Karpas-422 (cell line): ENCODE measurements around the gene SYNJ2. TPM values are rescaled to one million over a fixed set of nuclear protein-coding genes. Genes with fewer than 3 reads are reported as not detected.
"Not testable (repeated sequence)": the region's sequence is repeated elsewhere in the genome, so short reads cannot be mapped to it uniquely, and the experiment has no call there.

Experiments used
- DNase-seq: peaks from one replicate; pipeline ENCODE4 v3.0.0-alpha.2; 2015
- H2AFZ ChIP-seq: fragments of 200-600 bp; sonication (generic); 2 replicates; pipeline ENCODE4 v1.6.1; 2014; ENCODE audit warnings: antibody characterized with exemption, low read length, mixed read lengths
- H3K27ac ChIP-seq: fragments of 200-600 bp; sonication (generic); 2 replicates; pipeline ENCODE4 v1.5.1; 2014; ENCODE audit warnings: mild to moderate bottlenecking, low read length, moderate library complexity
- H3K27me3 ChIP-seq: fragments of 200-600 bp; sonication (generic); 2 replicates; pipeline ENCODE4 v1.6.1; 2014; ENCODE audit warnings: low read length, mixed read lengths
- H3K36me3 ChIP-seq: fragments of 200-600 bp; sonication (generic); 2 replicates; pipeline ENCODE4 v1.6.1; 2014; ENCODE audit warnings: low read length, mixed read lengths; ENCODE audit not compliant: insufficient read depth
- H3K4me1 ChIP-seq: fragments of 200-600 bp; sonication (generic); 2 replicates; pipeline ENCODE4 v1.6.1; 2014; ENCODE audit warnings: mild to moderate bottlenecking, low read length, mixed read lengths
- H3K4me2 ChIP-seq: fragments of 200-600 bp; sonication (generic); 2 replicates; pipeline ENCODE4 v1.6.1; 2014; ENCODE audit warnings: low read length, low read depth, mild to moderate bottlenecking; ENCODE audit not compliant: poor library complexity, severe bottlenecking
- H3K4me3 ChIP-seq: fragments of 200-600 bp; sonication (generic); 2 replicates; pipeline ENCODE4 v1.5.1; 2014; ENCODE audit warnings: mild to moderate bottlenecking, antibody characterized with exemption, low read length, mixed read lengths
- H3K79me2 ChIP-seq: fragments of 200-600 bp; sonication (generic); 2 replicates; pipeline ENCODE4 v1.6.1; 2014; ENCODE audit warnings: mild to moderate bottlenecking, low read length, mixed read lengths
- H3K9ac ChIP-seq: fragments of 200-600 bp; sonication (generic); 2 replicates; pipeline ENCODE4 v1.6.0; 2014; ENCODE audit warnings: low read length
- H3K9me2 ChIP-seq: fragments of 200-600 bp; sonication (generic), shearing (Covaris generic); replicated peaks from 2 replicates; pipeline ENCODE4 v1.6.0; 2014; ENCODE audit warnings: mild to moderate bottlenecking, low read length, moderate library complexity; ENCODE audit not compliant: insufficient read depth
- H3K9me3 ChIP-seq: fragments of 300-700, 200-600 bp; sonication (generic); 2 replicates; pipeline ENCODE4 v1.6.1; 2014; ENCODE audit warnings: low read length, mixed read lengths
- H4K20me1 ChIP-seq: fragments of 200-600 bp; sonication (generic); 2 replicates; pipeline ENCODE4 v1.6.1; 2014; ENCODE audit warnings: mild to moderate bottlenecking, antibody characterized with exemption, low read length, low read depth; ENCODE audit not compliant: insufficient read depth
- total RNA-seq: library from RNA; depleted of rRNA; stranded (reverse); fragments of >200 nt; shearing (Covaris generic); gene quantifications from 2 replicates; pipeline ENCODE4 v1.2.3, GENCODE V29; 2014; ENCODE audit warnings: low replicate concordance; rRNA removed

Gene SYNJ2, protein sequence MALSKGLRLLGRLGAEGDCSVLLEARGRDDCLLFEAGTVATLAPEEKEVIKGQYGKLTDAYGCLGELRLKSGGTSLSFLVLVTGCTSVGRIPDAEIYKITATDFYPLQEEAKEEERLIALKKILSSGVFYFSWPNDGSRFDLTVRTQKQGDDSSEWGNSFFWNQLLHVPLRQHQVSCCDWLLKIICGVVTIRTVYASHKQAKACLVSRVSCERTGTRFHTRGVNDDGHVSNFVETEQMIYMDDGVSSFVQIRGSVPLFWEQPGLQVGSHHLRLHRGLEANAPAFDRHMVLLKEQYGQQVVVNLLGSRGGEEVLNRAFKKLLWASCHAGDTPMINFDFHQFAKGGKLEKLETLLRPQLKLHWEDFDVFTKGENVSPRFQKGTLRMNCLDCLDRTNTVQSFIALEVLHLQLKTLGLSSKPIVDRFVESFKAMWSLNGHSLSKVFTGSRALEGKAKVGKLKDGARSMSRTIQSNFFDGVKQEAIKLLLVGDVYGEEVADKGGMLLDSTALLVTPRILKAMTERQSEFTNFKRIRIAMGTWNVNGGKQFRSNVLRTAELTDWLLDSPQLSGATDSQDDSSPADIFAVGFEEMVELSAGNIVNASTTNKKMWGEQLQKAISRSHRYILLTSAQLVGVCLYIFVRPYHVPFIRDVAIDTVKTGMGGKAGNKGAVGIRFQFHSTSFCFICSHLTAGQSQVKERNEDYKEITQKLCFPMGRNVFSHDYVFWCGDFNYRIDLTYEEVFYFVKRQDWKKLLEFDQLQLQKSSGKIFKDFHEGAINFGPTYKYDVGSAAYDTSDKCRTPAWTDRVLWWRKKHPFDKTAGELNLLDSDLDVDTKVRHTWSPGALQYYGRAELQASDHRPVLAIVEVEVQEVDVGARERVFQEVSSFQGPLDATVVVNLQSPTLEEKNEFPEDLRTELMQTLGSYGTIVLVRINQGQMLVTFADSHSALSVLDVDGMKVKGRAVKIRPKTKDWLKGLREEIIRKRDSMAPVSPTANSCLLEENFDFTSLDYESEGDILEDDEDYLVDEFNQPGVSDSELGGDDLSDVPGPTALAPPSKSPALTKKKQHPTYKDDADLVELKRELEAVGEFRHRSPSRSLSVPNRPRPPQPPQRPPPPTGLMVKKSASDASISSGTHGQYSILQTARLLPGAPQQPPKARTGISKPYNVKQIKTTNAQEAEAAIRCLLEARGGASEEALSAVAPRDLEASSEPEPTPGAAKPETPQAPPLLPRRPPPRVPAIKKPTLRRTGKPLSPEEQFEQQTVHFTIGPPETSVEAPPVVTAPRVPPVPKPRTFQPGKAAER (N-terminal part only)
- total RNA-seq = 0.04 TPM in 1 of 2 replicates, not detected in the other

DNA sequence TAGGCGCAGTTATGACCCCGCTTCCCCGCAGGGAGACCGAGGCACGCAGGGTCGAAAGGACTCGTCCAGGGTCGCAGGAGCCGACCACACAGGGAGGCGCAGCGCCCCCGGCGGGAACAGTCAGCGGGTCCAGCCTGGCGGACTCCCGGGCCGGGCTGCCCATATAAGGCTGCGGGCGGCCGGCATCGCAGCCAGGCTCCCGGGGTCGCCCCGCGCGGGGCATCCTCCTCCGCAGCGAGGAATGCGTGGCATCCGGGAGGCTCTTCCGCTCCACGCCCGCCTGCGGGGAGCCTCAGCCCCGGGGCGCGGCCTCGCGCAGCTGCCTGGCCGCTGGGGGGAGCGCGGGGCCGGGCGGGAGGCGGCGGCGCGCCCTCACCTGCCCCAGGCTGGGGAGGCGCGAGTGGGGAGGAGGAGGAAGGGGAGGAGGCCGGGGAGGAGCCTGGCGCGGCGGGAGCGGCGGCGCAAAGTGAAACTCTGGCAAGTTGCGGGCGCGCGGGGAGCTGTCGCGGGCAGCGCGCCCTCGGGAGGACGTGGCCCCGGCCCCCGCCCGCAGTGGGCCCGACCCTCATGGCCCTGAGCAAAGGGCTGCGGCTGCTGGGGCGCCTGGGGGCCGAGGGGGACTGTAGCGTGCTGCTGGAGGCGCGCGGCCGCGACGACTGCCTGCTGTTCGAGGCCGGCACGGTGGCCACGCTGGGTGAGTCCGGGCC lies at the start of gene SYNJ2:
Gene SYNJ2 (plus strand): TSS at position 469 of the 707 bp plus-strand sequence. CDS start 99 bp downstream, at position 568.
- Histone ChIP-seq H3K4me2 (peak within 1 kb of the TSS; percentile 86), H3K36me3 (no peaks in the 10 kb centered on the region), H3K9me2 (no peaks in the 10 kb centered on the region), H2AFZ (peak within 1 kb of the TSS; percentile 91), H3K9ac (peak within 1 kb of the TSS; percentile 57), H3K27ac (no peak within 1 kb of the TSS), H3K79me2 (no peaks in the 10 kb centered on the region), H3K27me3 (0 out of 2 replicates have a peak, but pooled peaks cover 4% of the 10 kb centered on the region), H4K20me1 (0 out of 2 replicates have a peak, but pooled peaks cover 4% of the 10 kb centered on the region), H3K9me3 (no peaks in the 10 kb centered on the region), H3K4me3 (peak within 1 kb of the TSS; percentile 74), H3K4me1 (peaks cover 13% of the 10 kb centered on the region)
- DNase-seq = peak; percentile 73

DNA sequence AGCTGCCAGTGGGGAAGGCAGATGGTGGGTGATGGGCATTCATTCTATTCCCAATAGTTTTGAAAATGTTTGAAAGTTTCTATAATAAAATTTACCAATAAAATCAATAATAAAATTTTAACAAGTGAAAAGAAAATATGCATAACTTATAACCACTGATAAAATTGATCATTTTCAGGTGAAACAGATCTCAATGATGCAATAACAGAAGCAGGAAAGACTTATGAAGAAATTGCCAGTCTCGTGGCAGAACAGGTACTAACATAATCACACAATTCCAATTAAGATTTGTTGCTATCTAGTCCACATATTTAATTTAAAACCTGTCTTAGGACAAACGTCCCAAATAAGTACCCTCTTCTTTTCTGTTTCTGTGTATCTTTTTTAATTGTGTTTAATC lies 45.9 kb upstream of the SYNJ2 start:
- no peaks in the 10 kb centered on the region for H3K27me3 ChIP-seq
- H3K27ac ChIP-seq = no peak overlapping the region

DNA sequence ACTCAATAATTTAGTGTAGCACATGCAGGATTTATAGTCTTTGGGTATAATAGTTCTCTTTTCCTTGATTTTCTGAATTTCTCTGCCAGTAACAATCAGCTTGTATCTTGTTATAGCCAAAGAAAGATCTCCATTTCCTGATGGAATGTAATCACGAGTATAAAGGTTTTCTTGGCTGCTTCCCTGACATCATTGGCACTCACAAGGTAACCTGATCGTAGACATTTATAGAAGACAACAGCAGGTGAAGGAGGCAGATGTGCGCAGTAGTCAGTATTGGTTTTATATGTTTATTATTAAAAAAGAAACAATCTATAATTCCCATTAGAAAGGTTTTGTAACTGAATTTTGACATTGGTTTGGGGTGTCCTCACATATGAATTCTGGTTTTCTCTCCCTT lies 44.3 kb upstream of the SYNJ2 start:
- no peaks in the 10 kb centered on the region for H3K79me2 ChIP-seq
- H3K36me3 ChIP-seq = no peaks in the 10 kb centered on the region
- DNase-seq = no peak
- H3K27me3 ChIP-seq = no peaks in the 10 kb centered on the region
- H3K9me2 ChIP-seq = no peaks in the 10 kb centered on the region
- H3K27ac ChIP-seq = no peak overlapping the region
- H2AFZ ChIP-seq = no peak overlapping the region
- no peak overlapping the region for H3K4me2 ChIP-seq
- no peak overlapping the region for H3K9ac ChIP-seq
- H4K20me1 ChIP-seq = no peaks in the 10 kb centered on the region
- no peaks in the 10 kb centered on the region for H3K9me3 ChIP-seq
- no peaks in the 10 kb centered on the region for H3K4me1 ChIP-seq
- H3K4me3 ChIP-seq = no peak overlapping the region

More for the DNA sequence above, 45.9 kb upstream of the SYNJ2 start:
- Histone ChIP-seq H3K4me2 (no peak overlapping the region), H3K79me2 (no peaks in the 10 kb centered on the region), H4K20me1 (no peaks in the 10 kb centered on the region), H3K36me3 (no peaks in the 10 kb centered on the region), H3K9ac (no peak overlapping the region), H2AFZ (no peak overlapping the region), H3K9me2 (no peaks in the 10 kb centered on the region), H3K4me3 (no peak overlapping the region), H3K4me1 (no peaks in the 10 kb centered on the region), H3K9me3 (no peaks in the 10 kb centered on the region)
- no peak for DNase-seq

DNA sequence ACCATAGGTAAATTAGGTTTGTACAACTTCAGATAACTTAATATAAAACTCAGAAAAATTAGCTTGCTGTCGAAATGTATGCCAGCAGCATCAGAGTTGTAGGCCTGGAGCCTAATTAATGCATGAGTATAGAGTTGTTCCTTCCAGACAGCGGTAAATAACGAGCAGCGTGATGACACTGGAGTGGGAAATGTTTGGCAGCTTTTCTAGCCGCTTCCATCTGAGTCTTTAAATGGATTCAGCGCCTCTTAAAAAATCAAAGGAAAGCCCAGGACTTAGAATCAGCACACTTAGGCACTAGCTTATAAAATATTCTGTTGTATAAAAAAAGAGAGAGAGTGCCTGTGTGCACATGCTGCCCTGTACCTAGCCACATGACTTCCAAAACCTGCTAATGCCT lies 43.7 kb upstream of the SYNJ2 start:
- H3K4me2 ChIP-seq = no peak overlapping the region
- DNase-seq = no peak
- no peaks in the 10 kb centered on the region for H3K9me2 ChIP-seq
- H2AFZ ChIP-seq = no peak overlapping the region
- H3K79me2 ChIP-seq = no peaks in the 10 kb centered on the region
- H3K4me3 ChIP-seq = no peak overlapping the region
- H3K27me3 ChIP-seq = no peaks in the 10 kb centered on the region
- no peaks in the 10 kb centered on the region for H3K9me3 ChIP-seq
- H3K4me1 ChIP-seq = no peaks in the 10 kb centered on the region
- no peak overlapping the region for H3K9ac ChIP-seq
- H3K36me3 ChIP-seq = no peaks in the 10 kb centered on the region
- H3K27ac ChIP-seq = no peak overlapping the region
- H4K20me1 ChIP-seq = no peaks in the 10 kb centered on the region

DNA sequence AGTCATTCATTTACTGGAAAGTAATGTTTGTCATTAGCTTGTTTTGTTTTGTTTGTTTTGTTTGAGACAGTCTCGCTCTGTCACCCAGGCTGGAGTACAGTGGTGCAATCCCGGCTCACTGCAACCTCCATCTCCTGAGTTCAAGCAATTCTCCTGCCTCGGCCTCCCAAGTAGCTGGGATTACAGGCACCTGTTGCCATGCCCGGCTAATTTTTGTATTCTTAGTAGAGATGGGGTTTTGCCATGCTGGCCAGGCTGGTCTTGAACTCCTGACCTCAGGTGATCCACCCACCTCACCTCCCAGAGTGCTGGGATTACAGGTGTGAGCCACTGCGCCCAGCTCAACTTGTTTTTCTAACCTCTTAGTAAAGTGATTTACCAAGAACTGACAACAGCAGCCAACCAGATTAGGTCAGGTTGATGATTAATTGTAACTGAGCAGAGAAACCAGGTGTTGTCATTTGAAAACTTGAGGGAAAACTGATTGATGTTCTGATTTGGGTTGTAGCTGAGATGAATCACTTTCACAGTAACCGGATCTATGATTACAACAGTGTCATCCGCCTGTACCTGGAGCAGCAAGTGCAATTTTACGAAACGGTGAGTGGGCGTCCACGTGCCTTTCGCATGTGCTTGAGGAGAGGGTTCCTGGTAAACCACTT lies 41.2 kb upstream of the SYNJ2 start:
- H3K9me2 ChIP-seq, H3K36me3 ChIP-seq, H3K27me3 ChIP-seq, H3K79me2 ChIP-seq, H3K4me2 ChIP-seq, H3K9me3 ChIP-seq, H2AFZ ChIP-seq, H3K9ac ChIP-seq, H3K27ac ChIP-seq, H3K4me1 ChIP-seq, H4K20me1 ChIP-seq, H3K4me3 ChIP-seq: not testable (repeated sequence)
- peak; percentile 1 for DNase-seq

DNA sequence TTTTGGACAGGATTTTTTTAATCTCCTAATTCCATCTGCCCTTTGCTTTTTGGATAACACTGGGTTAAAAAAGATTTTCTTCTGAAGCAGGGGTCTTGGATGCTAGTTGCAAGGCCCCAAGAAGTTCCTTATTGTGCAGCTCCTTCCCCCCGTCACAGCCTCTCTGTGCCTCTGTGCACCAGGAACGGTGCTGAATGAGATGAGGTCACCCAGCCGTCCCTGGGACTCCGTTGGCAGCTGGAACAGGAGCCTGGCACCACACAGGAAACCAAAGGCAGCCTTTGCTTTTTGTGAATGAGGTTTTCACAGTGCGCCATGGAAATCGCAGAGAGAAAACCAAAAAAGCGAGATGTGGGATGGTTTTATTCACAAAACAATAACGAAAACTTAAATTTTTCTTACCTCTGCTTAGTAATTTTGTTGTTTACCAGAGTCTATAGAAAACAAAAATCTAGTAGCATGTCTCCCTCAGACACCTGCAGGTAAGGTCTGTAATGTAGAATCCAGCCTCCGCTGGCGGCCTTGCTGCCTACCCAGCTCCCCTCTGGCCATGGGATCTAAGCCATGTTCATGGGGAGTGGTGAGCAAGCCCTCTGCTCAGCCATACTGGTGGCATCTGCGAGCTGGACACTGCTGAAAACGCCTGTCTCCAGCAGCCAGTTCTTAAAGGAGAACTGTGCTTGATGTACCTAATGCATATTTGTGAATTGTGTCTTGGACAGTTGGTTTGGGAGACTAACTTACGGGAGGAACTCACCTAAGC lies 40.4 kb upstream of the SYNJ2 start:
- no peak overlapping the region for H3K27ac ChIP-seq
- peak; percentile 33 for DNase-seq
- H3K4me1 ChIP-seq = no peaks in the 10 kb centered on the region
- no peak overlapping the region for H3K4me3 ChIP-seq
- H3K9me3 ChIP-seq = no peaks in the 10 kb centered on the region
- H3K9me2 ChIP-seq = no peaks in the 10 kb centered on the region
- H3K4me2 ChIP-seq = no peak overlapping the region
- H3K36me3 ChIP-seq = no peaks in the 10 kb centered on the region
- H3K27me3 ChIP-seq = no peaks in the 10 kb centered on the region
- H3K9ac ChIP-seq = no peak overlapping the region
- no peaks in the 10 kb centered on the region for H4K20me1 ChIP-seq
- no peak overlapping the region for H2AFZ ChIP-seq
- no peaks in the 10 kb centered on the region for H3K79me2 ChIP-seq

DNA sequence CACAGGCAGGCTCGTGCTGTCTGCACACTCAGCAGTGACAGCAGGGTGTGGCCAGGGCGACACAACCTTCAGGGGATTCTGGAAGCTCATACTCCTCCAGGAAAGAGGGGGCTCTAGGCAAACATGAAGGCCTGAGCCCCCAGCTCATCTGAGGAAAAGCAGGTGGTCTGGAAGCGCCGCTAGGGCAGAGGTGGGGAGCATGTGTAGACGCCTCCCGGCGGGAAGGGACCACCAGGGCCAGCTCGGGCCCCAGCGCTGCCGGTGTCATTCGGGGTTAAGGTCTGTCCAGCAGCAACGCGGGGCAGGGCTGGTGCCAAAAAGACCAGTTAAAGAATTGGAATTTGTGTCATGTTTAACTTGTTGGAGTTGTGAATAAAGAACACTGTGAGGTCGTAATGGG lies 39.3 kb upstream of the SYNJ2 start:
- no peak overlapping the region for H3K4me2 ChIP-seq
- no peak for DNase-seq

More for the DNA sequence above, 39.3 kb upstream of the SYNJ2 start:
- Histone ChIP-seq H3K9me2 (no peaks in the 10 kb centered on the region), H3K9ac (no peak overlapping the region), H3K4me3 (no peak overlapping the region), H3K9me3 (no peaks in the 10 kb centered on the region), H4K20me1 (peaks cover 4% of the 10 kb centered on the region; the same call in 1 of the 2 replicates), H3K27me3 (no peaks in the 10 kb centered on the region), H3K36me3 (no peaks in the 10 kb centered on the region), H3K4me1 (no peaks in the 10 kb centered on the region), H3K79me2 (no peaks in the 10 kb centered on the region), H3K27ac (no peak overlapping the region), H2AFZ (no peak overlapping the region)
